ENCODE measurements around the gene CHMP2A. TPM values are rescaled to one million over a fixed set of nuclear protein-coding genes. Genes with fewer than 3 reads are reported as not detected.

CHMP2A gene
- total and polyA plus RNA-seq, 10 of the 15 experiments (the other 5 are each of a cell fraction or from before 2014, with no cell fraction given), result 69.5 to 172 (median 109) TPM

DNA sequence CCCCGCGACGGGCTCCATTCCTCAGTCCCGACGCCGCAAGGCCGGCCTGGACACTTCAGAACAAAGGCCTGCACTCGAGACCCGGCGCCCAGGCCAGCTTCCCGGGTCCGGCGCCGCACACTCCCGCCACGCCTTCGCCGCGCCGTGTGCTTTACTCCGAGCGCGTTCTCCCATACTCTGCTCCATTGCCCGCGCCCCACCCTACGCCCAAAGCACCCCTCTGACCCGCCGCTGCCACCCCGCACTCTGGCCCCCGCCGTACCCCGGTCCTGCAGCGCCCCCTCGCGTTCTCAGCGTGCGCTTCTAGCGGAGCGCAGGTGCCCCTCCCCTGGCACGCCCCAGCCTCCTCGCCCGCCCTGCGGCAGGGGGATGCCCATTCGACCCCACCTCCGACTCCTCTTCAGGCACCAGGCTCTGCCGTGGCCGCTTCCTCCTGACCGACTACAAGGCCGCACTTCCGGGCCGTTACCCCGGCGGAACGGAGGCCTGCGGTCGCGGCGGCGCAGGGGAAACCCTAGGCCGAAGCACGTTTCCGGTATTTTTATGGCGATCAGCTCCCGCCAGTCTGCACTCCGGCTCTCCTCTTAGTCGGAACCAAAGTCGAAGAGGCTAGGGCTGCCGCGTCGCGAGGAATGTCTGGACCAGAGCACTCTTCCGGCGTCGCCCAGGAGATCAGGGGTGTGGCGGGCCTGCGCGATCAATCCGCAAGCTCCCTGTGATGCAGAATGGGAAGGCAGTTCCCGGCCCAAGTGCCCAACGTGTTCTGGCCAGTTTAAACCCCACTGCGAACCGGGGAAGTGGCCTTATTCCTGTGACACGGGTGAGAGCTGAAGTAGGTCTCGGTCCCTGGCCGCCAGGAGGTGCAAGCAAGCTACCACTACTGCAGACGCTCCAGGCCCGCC lies 35.3 kb downstream of the CHMP2A start, which contains the start of gene ZBTB45 (continued):
- TF ChIP-seq, protein P1, sequence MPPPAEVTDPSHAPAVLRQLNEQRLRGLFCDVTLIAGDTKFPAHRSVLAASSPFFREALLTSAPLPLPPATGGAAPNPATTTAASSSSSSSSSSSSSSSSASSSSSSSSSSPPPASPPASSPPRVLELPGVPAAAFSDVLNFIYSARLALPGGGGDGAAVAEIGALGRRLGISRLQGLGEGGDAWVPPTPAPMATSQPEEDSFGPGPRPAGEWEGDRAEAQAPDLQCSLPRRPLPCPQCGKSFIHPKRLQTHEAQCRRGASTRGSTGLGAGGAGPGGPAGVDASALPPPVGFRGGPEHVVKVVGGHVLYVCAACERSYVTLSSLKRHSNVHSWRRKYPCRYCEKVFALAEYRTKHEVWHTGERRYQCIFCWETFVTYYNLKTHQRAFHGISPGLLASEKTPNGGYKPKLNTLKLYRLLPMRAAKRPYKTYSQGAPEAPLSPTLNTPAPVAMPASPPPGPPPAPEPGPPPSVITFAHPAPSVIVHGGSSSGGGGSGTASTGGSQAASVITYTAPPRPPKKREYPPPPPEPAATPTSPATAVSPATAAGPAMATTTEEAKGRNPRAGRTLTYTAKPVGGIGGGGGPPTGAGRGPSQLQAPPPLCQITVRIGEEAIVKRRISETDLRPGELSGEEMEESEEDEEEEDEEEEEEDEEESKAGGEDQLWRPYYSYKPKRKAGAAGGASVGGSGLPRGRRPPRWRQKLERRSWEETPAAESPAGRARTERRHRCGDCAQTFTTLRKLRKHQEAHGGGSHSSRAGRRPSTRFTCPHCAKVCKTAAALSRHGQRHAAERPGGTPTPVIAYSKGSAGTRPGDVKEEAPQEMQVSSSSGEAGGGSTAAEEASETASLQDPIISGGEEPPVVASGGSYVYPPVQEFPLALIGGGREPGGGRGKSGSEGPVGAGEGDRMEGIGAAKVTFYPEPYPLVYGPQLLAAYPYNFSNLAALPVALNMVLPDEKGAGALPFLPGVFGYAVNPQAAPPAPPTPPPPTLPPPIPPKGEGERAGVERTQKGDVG (CRISPR knock-in tag; IDR thresholded peaks at IDR 0.05), result no peak
- 0 out of 2 replicates have a peak, but pooled peaks have one; percentile 15 for TF ChIP-seq ZNF384 (IDR thresholded peaks at IDR 0.05; ENCODE audit: borderline replicate concordance, low read depth, low read length)
- TF ChIP-seq, protein P2, sequence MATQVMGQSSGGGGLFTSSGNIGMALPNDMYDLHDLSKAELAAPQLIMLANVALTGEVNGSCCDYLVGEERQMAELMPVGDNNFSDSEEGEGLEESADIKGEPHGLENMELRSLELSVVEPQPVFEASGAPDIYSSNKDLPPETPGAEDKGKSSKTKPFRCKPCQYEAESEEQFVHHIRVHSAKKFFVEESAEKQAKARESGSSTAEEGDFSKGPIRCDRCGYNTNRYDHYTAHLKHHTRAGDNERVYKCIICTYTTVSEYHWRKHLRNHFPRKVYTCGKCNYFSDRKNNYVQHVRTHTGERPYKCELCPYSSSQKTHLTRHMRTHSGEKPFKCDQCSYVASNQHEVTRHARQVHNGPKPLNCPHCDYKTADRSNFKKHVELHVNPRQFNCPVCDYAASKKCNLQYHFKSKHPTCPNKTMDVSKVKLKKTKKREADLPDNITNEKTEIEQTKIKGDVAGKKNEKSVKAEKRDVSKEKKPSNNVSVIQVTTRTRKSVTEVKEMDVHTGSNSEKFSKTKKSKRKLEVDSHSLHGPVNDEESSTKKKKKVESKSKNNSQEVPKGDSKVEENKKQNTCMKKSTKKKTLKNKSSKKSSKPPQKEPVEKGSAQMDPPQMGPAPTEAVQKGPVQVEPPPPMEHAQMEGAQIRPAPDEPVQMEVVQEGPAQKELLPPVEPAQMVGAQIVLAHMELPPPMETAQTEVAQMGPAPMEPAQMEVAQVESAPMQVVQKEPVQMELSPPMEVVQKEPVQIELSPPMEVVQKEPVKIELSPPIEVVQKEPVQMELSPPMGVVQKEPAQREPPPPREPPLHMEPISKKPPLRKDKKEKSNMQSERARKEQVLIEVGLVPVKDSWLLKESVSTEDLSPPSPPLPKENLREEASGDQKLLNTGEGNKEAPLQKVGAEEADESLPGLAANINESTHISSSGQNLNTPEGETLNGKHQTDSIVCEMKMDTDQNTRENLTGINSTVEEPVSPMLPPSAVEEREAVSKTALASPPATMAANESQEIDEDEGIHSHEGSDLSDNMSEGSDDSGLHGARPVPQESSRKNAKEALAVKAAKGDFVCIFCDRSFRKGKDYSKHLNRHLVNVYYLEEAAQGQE (IDR thresholded peaks at IDR 0.05; ENCODE audit: low read depth, low read length), result peak; percentile 22; the same call in 1 of the 2 replicates
- TF ChIP-seq ZNF622 (IDR thresholded peaks at IDR 0.05), result no peak
- TF ChIP-seq, protein P3, sequence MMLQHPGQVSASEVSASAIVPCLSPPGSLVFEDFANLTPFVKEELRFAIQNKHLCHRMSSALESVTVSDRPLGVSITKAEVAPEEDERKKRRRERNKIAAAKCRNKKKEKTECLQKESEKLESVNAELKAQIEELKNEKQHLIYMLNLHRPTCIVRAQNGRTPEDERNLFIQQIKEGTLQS (IDR thresholded peaks at IDR 0.05; ENCODE audit: borderline replicate concordance, extremely low read depth, low read depth, low read length), result no peak
- no peak for TF ChIP-seq FOS (IDR thresholded peaks at IDR 0.05; ENCODE audit: borderline replicate concordance, extremely low read depth, insufficient read length)
- TF ChIP-seq PML (IDR thresholded peaks at IDR 0.05; ENCODE audit: low read length), result peak; percentile 96
- TF ChIP-seq ZBED1 (IDR thresholded peaks at IDR 0.05; ENCODE audit: borderline replicate concordance), result peak; percentile 81; the same call in 1 of the 2 replicates
- TF ChIP-seq, protein P4, sequence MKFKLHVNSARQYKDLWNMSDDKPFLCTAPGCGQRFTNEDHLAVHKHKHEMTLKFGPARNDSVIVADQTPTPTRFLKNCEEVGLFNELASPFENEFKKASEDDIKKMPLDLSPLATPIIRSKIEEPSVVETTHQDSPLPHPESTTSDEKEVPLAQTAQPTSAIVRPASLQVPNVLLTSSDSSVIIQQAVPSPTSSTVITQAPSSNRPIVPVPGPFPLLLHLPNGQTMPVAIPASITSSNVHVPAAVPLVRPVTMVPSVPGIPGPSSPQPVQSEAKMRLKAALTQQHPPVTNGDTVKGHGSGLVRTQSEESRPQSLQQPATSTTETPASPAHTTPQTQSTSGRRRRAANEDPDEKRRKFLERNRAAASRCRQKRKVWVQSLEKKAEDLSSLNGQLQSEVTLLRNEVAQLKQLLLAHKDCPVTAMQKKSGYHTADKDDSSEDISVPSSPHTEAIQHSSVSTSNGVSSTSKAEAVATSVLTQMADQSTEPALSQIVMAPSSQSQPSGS (IDR thresholded peaks at IDR 0.05; ENCODE audit: low read length), result no peak; the same call in 1 of the 2 replicates
- peak; percentile 89 for TF ChIP-seq DPF2 (IDR thresholded peaks at IDR 0.05)
- peak; percentile 44 for TF ChIP-seq SMC3 (IDR thresholded peaks at IDR 0.05; ENCODE audit: borderline replicate concordance, low read length)
- TF ChIP-seq CBX3 (IDR thresholded peaks at IDR 0.05; ENCODE audit: borderline replicate concordance, low read depth), result no peak
- TF ChIP-seq TBL1XR1 (IDR thresholded peaks at IDR 0.05; ENCODE audit: low read depth, low read length), result peak; percentile 78
- peak; percentile 88 for TF ChIP-seq NR2C1 (IDR thresholded peaks at IDR 0.05)
- peak; percentile 93 for TF ChIP-seq LARP7 (IDR thresholded peaks at IDR 0.05)
- TF ChIP-seq CHD2 (IDR thresholded peaks at IDR 0.05; ENCODE audit: borderline replicate concordance, low read depth, low read length), result peak; percentile 77
- no peak for TF ChIP-seq SUZ12 (IDR thresholded peaks at IDR 0.05; ENCODE audit: unreplicated experiment)
- TF ChIP-seq BACH1 (IDR thresholded peaks at IDR 0.05; ENCODE audit: borderline replicate concordance), result peak; percentile 52
- TF ChIP-seq SPI1 (IDR thresholded peaks at IDR 0.05; ENCODE audit: borderline replicate concordance, insufficient read depth, low read depth, low read length), result peak; percentile 24; the same call in 1 of the 2 replicates
- peak; percentile 79 for TF ChIP-seq MEF2A (IDR thresholded peaks at IDR 0.05; ENCODE audit: insufficient read depth, low read depth, low read length)

Data from GM12878 (cell line).